OCI-LY1 (cell line): ENCODE measurements around the gene ZNF296.

Experiments
- EZH2 ChIP-seq: fragments of 200-600 bp; sonication (generic), shearing (Covaris generic); IDR thresholded peaks from 2 replicates; pipeline ENCODE4 v1.8.0; 2017; ENCODE audit warnings: borderline replicate concordance, mixed run types, mild to moderate bottlenecking, antibody characterized with exemption, low read length, moderate library complexity, mixed read lengths
- TF ChIP-seq, protein P1 (sequence below): fragments of 200-600 bp; sonication (generic), shearing (Covaris generic); IDR thresholded peaks from 2 replicates; pipeline ENCODE4 v1.5.1; 2017; ENCODE audit warnings: mild to moderate bottlenecking, antibody characterized with exemption, low read length, moderate library complexity, mixed read lengths

DNA sequence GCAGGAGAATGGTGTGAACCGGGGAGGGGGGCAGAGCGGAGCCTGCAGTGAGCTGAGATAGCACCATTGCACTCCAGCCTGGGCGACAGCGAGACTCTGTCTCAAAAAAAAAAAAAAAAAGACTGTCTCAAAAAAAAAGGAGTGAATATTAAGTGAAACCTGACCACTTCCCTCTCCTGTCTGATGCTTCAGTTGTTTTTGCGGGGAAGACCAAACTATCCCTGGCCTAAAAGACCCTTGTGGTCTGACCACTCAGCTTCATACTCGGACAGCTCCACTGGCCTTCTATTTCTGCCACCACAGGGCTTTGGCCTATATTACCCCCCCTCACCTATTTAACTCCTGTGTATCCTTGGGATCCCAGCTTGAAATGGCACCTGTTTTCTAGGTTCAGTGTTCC is 35.2 kb downstream of the ZNF296 start:
- TF ChIP-seq, protein P1, sequence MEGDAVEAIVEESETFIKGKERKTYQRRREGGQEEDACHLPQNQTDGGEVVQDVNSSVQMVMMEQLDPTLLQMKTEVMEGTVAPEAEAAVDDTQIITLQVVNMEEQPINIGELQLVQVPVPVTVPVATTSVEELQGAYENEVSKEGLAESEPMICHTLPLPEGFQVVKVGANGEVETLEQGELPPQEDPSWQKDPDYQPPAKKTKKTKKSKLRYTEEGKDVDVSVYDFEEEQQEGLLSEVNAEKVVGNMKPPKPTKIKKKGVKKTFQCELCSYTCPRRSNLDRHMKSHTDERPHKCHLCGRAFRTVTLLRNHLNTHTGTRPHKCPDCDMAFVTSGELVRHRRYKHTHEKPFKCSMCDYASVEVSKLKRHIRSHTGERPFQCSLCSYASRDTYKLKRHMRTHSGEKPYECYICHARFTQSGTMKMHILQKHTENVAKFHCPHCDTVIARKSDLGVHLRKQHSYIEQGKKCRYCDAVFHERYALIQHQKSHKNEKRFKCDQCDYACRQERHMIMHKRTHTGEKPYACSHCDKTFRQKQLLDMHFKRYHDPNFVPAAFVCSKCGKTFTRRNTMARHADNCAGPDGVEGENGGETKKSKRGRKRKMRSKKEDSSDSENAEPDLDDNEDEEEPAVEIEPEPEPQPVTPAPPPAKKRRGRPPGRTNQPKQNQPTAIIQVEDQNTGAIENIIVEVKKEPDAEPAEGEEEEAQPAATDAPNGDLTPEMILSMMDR = no peak
- no peak for TF ChIP-seq EZH2
